Endothelial cell of umbilical vein (primary cell): ENCODE results near the gene UGT1A3.

Experiments
- EZH2 ChIP-seq: IDR thresholded peaks from 2 replicates; pipeline ENCODE4 v1.6.1; 2012; ENCODE audit warnings: borderline replicate concordance, low read depth, mild to moderate bottlenecking, moderate library complexity, low read length, inconsistent platforms; ENCODE audit not compliant: severe bottlenecking
- GATA2 ChIP-seq: IDR thresholded peaks from 2 replicates; pipeline ENCODE4 v1.7.0; 2011; ENCODE audit warnings: low read depth, mild to moderate bottlenecking, moderate library complexity, mixed read lengths, low read length; ENCODE audit not compliant: insufficient read length, insufficient read depth
- JUN ChIP-seq: IDR thresholded peaks from 2 replicates; pipeline ENCODE4 v1.6.1; 2011; ENCODE audit warnings: borderline replicate concordance, low read depth; ENCODE audit not compliant: insufficient read length, insufficient read depth
- POLR2A ChIP-seq: IDR thresholded peaks from 2 replicates; pipeline ENCODE4 v1.6.1; 2012; ENCODE audit warnings: low read depth, mild to moderate bottlenecking, control low read depth, low read length
- POLR2AphosphoS5 ChIP-seq: IDR thresholded peaks from 2 replicates; pipeline ENCODE4 v1.6.1; 2012; ENCODE audit warnings: low read depth, mild to moderate bottlenecking, control low read depth, low read length, moderate library complexity; ENCODE audit not compliant: insufficient read depth
- TF ChIP-seq, protein P1 (sequence below), 2 donors: IDR thresholded peaks; 1 replicate in 1 of 2; 2 replicates in 1 of 2; pipeline ENCODE4 v1.5.1; 2011; ENCODE audit warnings: low read length in 2 of 2, mild to moderate bottlenecking in 2 of 2, moderate library complexity in 2 of 2, control low read depth in 1 of 2, inconsistent platforms in 1 of 2, low read depth in 1 of 2; ENCODE audit not compliant: insufficient read depth in 1 of 2; ENCODE audit errors: extremely low read depth in 1 of 2
- TF ChIP-seq, protein P2 (sequence below): IDR thresholded peaks from 2 replicates; pipeline ENCODE4 v1.6.1; 2011; ENCODE audit not compliant: insufficient read depth, insufficient read length

DNA sequence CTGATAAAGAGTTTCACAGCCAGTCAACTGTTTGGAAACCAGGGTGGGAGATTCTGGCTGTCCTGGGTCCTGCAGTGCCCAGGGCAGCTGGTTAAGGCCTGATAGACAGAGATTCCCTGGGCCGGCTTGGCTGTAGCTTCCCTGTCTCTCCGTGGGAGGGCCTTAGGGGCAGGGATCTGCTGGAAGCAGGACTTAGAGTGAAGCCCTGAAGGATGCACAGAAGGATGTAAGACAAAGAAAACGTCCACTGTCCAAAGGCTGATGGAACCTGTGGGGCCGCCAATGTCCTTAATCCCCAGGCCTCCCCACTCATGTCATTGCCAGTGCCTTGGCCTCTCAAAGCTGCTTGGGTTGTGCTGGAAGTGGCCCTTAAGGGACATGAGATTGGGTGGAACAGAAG lies 82.2 kb downstream of the UGT1A3 start:
- TF ChIP-seq POLR2AphosphoS5 (no peak), EZH2 (no peak), POLR2A (no peak), JUN (no peak), GATA2 (no peak)
- TF ChIP-seq, protein P1, sequence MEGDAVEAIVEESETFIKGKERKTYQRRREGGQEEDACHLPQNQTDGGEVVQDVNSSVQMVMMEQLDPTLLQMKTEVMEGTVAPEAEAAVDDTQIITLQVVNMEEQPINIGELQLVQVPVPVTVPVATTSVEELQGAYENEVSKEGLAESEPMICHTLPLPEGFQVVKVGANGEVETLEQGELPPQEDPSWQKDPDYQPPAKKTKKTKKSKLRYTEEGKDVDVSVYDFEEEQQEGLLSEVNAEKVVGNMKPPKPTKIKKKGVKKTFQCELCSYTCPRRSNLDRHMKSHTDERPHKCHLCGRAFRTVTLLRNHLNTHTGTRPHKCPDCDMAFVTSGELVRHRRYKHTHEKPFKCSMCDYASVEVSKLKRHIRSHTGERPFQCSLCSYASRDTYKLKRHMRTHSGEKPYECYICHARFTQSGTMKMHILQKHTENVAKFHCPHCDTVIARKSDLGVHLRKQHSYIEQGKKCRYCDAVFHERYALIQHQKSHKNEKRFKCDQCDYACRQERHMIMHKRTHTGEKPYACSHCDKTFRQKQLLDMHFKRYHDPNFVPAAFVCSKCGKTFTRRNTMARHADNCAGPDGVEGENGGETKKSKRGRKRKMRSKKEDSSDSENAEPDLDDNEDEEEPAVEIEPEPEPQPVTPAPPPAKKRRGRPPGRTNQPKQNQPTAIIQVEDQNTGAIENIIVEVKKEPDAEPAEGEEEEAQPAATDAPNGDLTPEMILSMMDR (IDR thresholded peaks at IDR 0.05; ENCODE audit: extremely low read depth in 1 of 2, insufficient read depth in 1 of 2, low read depth in 1 of 2, low read length in 2 of 2): no peak
- TF ChIP-seq, protein P2, sequence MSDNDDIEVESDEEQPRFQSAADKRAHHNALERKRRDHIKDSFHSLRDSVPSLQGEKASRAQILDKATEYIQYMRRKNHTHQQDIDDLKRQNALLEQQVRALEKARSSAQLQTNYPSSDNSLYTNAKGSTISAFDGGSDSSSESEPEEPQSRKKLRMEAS: no peak
